GM18498 (cell line): ENCODE measurements around the gene C19orf73.

ENCODE experiments used
- ATAC-seq: cut with Tn5 transposase; IDR thresholded peaks from one replicate; pipeline ENCODE4 v1.9.1; 2021; ENCODE audit warnings: mild to moderate bottlenecking, moderate library complexity; ENCODE audit not compliant: unreplicated experiment

The C19orf73 gene, protein sequence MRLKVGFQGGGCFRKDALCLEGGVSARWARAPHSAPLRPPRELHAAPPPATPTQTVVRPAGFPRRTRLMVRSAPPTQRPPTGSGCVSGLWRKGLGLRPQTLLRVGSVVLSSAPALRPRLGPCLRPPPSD

DNA sequence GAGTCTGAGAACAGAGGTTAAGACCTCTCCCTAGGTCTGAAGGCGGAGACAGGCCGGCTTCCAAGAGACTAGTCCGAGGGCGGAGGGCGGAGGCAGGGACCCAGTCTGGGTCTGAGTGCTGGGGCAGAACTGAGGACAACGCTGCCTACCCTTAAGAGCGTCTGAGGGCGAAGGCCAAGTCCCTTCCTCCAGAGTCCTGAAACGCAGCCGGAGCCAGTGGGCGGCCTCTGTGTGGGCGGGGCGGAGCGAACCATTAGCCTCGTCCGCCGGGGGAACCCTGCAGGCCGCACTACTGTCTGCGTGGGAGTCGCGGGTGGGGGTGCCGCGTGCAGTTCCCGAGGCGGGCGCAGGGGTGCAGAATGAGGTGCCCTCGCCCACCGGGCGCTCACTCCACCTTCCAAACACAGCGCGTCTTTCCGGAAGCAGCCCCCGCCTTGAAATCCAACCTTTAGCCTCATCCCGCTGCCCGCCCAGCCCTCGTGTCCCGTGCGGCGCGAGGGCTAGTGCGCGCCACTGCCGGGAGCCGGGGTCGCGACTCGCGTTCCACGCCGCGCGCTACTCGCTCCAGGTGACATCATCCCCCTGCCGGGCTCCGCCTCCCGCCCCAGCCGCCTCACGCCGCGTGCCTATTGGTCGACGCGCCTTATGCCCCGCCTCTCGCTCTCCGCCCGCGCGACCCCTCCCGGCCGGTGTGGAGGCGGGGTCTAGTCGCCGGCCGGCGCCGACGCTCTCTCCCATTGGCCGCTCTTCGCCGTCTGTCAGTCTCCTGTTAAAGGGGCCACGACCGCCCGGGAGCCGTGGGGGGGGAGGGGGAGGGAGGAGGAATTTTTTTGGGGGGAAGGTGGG, at the start of gene C19orf73:
Gene C19orf73, minus strand, starts transcription at position 579 of the 846 bp plus-strand sequence. Its CDS starts 121 bp downstream, at position 458.
- peak; percentile 82 for ATAC-seq

DNA sequence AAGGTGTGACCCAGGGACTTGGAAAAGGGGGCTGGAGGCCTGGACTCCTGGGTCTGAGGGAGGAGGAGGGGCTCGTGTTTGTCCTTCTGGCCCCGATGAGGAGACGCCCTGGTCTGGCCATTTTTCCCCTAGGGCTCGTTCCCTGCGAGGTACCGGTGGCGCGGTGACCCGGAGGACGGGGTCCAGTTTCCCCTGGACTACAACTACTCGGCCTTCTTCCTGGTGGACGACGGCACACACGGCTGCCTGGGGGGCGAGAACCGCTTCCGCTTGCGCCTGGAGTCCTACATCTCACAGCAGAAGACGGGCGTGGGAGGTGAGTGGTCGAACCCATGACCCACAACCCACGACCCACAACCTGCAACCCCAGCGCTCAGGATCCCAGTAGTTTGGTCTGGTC, 49.5 kb upstream of the C19orf73 start:
- ATAC-seq, result no peak

DNA sequence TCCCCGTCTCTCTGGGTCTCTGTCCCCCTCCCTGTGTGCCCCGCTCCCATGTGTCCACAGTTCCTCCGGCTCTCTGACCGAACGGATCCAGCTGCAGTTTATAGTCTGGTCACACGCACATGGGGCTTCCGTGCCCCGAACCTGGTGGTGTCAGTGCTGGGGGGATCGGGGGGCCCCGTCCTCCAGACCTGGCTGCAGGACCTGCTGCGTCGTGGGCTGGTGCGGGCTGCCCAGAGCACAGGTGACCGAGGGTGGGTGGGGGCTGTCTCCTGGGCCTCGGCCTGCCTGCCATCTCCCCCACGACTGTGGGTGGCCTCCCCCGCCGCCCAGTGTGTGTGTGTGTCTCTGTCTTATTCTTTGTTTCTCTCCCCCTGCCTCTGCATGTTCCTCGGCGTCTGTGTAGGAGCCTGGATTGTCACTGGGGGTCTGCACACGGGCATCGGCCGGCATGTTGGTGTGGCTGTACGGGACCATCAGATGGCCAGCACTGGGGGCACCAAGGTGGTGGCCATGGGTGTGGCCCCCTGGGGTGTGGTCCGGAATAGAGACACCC, 49.0 kb upstream of the C19orf73 start:
- ATAC-seq, result no peak

DNA sequence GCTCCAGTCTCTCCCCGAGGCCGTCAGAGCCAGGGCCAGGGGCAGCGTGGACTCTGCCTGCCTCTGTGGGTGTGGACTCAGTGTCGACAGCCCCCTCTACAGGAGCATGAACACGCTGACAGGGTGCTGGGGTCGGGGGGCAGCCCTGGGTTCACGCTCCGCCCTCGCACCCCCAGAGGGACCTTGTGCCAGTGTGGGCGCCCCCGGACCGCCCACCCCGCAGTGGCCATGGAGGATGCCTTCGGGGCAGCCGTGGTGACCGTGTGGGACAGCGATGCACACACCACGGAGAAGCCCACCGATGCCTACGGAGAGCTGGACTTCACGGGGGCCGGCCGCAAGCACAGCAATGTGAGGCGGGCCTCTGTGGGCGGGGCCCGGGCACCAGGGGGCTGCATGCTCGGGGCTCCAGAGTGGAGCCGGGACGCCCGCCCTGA, 46.9 kb upstream of the C19orf73 start:
- ATAC-seq, result no peak

DNA sequence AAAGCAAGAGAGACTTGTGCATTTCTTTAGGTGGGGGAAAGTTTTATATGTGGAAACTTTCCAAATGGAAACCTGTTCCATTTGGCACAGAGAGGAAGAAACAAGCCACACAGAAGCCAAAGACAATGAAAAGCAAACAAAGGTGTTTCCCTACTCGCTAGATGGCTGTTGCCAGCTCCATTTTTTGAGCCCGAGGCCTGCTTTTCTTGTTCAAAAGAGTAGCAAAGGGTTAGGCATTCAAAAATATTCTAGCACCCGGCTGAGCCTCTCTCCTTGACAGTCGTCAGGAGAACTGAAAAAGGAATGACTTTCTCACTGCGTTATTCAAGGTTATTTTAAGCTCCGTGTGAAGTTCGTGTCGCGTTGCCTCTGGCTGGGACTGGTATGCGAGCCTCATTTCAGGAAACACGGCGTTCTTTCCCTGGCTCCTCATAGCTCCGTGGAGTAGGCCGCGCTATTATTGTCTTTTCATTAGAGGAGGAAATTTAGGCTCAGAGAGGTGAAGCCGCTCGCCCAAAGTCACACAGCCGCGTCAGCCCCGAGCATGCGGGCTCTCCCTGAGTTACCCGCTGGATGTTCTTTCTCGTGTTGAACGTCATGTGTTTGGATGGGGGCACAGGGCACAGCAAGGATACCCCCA, 46.3 kb upstream of the C19orf73 start:
- no peak for ATAC-seq

DNA sequence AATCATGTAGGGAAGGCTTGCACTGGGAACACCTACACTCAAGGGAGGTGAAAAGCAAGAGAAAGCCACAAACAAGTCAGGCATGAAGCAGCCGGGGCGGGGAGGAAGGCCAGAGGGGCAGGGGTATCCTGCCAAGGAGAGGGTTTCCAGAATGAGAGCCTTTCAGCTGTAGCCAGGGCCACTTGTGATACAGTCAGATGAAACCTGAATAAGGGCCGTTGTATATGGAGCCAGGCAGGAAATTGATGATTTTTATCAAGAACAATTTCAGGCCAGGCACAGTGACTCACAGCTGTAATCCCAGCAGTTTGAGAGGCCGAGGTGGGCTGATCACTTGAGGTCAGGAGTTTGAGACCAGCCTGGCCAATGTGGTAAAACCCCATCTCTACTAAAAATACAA, 43.0 kb upstream of the C19orf73 start:
- no peak for ATAC-seq

DNA sequence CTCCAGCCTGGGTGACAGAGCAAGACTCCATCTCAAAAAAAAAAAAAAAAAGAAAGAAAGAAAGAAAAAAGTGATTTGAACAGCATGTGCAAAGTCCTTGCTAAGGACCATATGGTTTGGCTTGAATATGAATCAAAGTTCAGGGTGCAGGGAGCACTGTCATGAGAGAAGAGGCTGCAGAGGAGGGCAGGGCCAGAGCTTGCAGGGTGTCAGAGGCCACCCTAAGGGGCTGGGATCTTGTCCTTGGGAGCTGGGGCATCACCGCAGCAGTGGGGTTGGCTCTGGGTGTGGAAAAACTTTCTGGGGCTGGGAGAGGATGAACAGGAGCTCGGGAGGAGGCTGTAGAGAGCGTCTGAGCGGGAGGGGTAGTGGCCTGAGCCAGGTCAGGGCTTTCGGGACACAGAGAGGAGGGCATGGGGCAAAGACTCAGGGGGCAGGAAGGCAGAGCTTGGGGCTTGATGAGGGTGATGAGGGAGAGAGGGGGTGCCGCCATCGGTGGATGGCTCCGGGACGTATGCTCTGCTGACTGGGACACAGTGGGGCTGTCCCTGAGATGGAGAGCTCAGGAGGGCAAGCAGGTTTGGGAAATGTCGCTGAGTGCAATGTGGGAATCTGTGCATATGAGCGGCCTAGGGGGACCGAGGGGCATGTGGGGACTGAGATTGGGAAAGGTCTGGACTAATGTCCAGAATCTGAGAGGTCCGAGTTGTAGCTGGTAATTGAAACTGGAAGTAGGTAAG, 41.7 kb upstream of the C19orf73 start:
- ATAC-seq, result no peak

DNA sequence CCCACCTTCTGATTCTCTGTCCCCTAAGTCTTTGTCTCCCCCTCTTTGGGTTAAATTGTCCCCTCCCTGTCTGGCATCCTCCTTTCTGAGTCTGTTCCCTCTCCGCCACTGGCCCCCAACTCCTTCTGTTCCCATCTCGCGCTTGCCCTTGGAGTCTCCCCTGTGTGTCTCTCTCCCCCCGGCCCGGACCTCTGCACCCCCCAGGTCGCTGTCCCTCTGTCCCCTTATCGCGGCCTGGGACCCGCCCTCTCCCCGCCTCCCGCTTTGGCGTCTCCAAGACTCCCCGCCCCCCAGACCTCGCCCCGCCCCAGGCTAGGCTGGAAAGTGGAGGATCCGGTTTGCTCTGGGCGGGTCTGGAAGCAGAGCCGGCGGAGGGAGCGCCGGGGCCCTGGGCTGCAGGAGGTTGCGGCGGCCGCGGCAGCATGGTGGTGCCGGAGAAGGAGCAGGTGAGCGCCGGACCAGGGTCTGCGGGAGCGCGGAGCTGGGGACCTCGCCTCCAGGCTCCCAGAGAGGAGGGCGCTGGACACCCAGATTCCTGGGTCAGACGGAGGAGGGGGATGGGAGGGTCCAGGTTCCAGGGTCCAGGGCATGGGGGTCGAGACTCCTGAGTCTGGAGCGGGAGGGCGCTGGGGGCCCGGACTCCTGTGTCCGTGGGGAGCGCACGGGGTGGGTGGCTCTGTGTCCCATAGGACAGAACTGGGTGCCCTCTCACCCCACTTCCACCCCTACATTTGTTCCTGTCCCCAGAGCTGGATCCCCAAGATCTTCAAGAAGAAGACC, 38.7 kb upstream of the C19orf73 start, which contains the start of gene TRPM4:
Gene TRPM4, plus strand, starts transcription at position 348 of the 780 bp plus-strand sequence. Its CDS starts 75 bp downstream, at position 423.
- ATAC-seq, result no peak

DNA sequence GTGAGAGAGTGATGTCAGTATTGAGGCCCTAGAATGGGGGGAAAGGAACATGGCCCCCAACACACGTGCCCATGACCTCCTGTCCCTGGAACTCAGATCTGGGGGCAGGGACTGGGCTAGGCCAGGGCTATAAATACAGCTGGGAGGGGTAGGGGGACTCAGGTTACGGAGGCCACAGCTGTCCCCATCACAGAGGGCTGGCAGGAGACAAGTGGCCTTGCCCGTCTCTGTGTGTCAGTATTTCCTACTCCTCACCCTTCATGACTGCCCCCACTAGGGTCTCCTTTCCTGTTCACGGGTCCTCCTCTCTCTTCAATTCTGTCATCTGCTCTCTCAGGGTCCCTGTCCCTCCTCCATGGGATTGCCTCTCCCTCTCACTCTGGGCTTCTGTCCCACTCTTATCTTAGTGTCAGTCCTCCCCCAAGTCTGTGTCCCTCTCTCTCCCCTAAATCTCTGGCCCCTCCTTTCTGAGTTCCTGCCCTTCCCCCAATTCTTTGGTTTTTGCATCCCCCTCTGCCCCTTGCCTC, 36.9 kb upstream of the C19orf73 start:
- no peak for ATAC-seq

DNA sequence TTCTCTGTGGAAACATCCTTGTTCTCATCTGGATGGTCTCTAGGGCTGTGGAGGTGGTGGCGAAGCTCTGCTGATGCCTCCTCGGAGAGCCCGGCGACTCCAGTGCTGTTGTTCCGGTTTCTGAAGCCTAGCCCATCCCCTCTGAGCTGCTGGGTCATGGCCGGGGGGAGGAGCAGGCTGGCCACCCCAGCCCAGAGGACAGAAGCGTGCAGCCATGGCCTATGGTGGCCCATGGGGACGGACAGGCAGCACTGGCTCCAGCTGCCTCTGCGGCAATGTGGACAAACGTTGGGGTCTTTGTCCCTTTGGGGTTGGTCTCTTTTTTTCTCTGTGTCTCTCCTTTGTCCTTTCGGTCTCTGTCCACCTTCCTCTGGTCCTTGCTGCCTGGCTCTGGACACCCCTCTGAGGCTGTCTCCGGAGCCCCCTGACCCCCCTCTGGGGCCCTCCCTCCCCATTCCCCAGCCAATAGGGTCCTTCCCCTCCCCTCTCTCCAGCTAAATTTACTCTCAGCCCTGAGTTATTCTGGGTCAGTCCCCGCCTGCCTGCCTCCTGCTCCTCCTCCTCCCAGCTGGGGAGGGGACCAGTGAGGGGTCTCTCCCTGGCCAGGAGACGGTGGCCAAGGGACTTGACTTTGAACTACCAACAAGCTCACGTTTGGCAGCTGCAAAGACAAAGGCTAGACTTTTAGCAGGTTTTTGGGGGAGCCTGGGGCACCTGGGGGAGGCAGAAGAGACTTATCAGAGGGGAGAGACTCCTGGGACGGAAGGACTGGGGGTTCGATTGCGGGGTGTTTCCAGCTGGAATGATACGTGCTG, 36.3 kb upstream of the C19orf73 start, which contains the start of gene HRC:
Gene HRC, minus strand, starts transcription at position 392 of the 815 bp plus-strand sequence. Its CDS starts 159 bp downstream, at position 233.
- ATAC-seq, result no peak

DNA sequence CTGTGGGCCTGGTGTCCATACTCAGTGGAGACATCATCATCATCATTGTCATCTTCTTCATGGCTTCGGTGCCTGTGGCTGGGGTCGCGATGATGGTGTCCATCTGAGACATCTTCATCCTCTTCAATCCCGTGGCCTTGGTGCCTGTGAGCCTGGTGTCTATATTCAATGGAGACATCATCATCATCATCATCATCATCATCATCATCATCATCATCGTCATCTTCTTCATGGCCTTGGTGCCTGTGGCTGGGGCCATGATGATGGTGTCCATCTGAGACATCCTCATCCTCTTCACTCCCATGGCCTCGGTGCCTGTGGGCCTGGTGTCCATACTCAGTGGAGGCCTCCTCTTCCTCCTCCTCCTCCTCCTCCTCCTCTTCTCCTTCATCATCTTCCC, 35.3 kb upstream of the C19orf73 start:
- ATAC-seq, result no peak

DNA sequence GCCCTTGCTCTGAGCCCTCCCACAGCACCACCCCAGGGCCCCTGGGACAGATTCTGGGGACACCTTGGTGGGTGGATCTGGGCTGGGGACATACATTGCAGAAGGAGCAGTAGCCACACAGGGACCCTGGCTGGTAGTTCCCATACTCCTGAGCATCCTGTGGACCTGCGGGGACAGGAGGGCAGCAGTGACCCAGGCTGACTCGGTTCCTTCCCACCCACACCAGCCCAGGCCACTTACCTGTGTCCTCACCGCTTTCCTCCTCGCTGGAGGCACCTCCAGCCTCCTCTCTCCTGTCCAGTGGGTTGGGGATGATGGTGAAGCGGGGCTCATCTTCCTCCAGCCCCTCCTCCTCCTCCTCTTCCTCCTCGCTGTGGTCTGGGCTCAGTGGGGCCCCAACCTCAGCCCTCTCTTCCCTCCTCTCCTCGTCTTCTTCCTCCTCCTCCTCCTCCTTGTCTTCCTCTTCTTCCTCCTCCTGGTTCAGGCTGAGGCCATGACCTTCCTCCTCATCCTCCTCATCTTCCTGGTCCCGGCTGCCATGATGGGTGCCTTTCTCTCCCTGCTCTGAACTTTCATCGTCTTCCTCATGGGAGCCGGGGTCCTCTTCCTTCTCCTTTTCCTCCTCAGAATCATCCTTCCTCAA, 34.3 kb upstream of the C19orf73 start:
- ATAC-seq, result no peak

DNA sequence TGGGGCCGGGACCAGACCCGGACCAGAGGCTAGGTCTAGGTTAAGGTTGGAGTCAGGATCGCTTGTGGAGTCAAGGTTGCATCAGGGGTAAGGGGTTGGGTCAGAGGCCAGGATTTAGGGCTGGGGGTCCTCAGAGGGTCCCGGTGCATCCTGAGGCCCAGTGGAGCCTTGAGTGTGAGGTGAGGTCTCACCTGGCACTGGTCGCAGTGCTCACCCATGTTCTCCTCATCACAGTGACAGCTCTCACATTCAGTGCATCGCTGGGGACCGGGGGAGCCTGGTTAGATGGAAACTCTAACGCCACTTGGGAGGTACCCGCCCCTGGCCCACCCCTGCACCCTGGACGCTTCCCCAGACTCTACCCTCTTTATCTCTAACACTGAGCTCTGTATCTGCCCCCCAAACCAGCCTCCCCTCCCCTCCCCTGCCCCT, 33.2 kb upstream of the C19orf73 start:
- ATAC-seq, result no peak

DNA sequence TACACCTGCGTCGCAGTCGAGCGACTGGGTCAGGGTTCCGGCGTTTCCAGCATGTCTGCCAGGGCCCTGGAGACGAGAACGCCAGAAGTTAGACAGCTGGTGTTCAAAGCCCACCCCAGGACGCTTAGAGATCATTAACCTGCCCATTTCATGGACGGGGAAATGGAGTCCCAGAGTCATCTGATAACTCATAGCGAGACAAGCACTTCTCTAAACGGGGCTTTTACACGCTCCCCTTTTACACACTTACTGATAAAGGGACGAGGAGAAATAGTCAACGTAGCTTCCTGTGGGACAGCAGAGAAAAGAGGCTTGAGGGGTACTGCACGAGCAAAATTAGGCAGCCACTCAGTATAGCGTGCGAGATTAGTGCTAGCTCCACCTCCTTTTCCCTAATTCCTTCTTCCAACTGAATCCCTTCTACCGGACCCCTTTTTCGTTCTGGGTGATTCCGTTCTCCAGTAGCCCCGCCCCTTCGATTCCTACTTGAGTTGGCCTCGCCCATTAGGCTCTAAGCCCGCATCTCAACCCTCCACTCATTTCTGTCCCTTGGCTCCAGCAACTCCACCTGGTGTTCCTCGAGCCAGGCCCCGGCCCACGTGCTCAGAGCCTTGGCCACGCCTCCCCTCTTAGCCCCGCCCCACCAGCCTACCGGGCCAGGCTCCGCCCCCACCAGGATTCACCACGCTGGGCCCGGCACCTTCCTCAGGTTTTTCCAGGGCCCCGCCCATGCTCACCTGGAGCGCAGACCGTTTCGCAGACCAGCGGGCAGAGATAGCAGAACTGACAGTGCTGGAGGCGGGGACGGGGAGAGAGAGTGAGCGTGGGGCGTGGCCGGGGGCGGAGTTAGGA, 32.5 kb upstream of the C19orf73 start:
- no peak for ATAC-seq

DNA sequence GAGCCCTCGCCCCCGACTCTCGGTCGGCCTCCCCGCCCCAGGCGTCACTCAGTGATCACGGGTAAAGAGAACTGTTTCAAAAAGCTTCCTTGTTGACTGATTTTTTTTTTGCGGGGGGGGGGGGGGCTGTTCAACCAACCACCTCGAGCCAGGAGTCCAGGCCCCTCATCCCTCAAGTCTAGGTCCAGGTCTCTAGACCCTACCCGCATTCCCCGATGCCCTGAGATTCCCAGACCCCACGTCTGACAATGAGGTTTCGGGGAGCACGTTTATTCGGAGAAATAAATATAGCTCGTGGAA, 32.0 kb upstream of the C19orf73 start:
- ATAC-seq, result no peak

DNA sequence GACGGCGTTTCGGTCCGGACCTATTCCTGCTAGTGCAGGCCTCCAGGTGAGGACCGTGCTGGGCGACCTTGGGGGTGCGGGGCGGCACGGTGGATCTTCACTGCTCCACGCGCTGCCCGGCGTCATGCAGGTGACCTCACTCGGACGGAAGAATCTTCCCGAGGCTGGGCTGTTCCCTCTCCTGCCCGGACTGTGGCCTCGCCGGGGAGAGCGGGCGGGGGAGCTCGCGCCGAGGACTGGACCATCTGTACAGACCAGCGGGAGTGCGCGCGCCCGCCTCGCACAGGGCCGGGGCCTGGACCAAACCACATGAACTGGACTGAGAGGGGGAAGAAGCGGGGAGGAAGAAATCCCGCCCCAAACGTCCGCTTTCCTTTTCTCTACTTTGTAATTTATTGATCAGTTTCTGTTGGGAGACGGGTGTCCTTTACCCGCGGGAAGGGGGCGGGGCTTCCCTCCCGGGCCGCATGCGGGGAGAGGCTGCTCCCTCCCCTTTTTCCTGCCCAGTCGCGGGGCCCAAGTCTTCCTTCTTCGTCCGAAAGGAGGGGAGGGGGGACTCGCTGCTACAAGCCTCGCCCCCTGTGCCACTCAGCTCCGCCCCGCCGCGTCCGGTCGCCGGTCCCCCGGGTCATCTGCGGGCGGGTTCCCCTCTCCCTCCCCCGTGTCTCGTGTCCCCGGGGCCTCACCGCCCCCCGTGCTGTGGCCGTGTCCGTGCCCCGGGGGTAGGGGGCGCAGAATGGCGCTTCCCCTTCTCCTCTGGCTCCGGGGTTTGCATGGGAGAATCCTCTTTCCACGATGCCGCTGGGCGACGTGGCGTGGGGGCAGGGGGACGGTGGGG, 31.4 kb upstream of the C19orf73 start:
- no peak for ATAC-seq

DNA sequence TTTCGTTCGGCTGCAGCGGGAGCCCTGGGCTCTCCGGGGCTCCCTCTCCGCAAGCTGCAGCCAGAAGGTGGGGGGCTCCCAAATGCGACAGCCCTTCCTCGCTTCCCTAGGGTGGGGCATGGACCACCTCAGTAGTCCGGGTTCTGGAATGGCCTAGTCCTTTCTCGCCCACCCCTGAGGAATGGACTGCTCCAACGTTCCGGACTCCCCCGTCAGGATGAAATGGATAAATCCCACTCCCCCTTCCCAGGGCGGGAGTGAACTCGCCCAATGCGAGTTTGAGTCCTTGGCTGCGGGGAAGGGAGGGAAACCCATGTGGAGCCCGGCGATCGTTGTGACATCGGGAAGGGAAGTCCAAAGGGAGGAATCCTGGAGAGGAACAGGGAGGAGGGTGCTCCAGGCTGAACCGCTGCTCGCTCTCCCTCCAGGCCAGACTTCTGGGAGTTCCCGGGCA, 30.7 kb upstream of the C19orf73 start:
- ATAC-seq, result no peak
